DOHH2 (cell line): ENCODE data around the gene TUB.

Experiments used
- EZH2phosphoT487 ChIP-seq: fragments of 200-600 bp; sonication (generic); IDR thresholded peaks from 2 replicates; pipeline ENCODE4 v1.6.1; 2017; ENCODE audit warnings: borderline replicate concordance, mild to moderate bottlenecking, antibody characterized with exemption, low read length, moderate library complexity, mixed read lengths
- TF ChIP-seq, protein P1 (sequence below): fragments of 200-600 bp; sonication (generic); IDR thresholded peaks from one replicate; pipeline ENCODE4 v1.5.1; 2014; ENCODE audit warnings: antibody characterized with exemption, mild to moderate bottlenecking, low read depth, low read length; ENCODE audit not compliant: poor library complexity, severe bottlenecking

DNA sequence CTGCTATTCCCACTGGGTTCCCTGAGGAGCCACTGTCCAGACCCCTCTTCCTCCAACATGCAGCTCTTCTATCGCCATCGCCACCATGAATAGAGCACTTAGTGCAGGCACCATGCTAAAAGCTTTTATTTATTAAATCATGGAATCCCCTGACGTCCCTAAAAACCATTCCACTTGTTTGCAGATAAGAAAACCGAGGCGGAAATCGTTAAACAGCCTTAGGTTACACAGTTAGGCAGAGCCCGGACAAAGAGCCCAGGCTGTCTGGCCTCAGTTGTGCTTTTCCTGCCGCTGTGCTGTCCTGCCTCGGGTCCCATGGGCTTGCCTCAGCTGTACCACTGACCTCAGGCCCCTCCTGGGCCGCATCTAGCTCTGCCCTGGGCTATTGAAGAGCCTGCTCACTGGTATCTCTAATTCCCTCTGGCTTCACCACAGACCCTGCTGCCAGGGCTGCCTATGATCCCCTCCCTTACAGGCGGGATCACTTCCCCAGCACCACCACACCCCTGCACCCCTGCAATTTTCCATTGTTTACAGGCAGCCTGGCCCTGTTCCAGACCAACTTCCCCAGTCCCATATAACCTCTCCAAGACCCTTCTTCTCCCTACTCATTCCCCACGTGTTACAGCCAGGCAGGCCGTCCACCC is 13.0 kb upstream of the TUB start:
- TF ChIP-seq EZH2phosphoT487 = no peak
- TF ChIP-seq, protein P1, sequence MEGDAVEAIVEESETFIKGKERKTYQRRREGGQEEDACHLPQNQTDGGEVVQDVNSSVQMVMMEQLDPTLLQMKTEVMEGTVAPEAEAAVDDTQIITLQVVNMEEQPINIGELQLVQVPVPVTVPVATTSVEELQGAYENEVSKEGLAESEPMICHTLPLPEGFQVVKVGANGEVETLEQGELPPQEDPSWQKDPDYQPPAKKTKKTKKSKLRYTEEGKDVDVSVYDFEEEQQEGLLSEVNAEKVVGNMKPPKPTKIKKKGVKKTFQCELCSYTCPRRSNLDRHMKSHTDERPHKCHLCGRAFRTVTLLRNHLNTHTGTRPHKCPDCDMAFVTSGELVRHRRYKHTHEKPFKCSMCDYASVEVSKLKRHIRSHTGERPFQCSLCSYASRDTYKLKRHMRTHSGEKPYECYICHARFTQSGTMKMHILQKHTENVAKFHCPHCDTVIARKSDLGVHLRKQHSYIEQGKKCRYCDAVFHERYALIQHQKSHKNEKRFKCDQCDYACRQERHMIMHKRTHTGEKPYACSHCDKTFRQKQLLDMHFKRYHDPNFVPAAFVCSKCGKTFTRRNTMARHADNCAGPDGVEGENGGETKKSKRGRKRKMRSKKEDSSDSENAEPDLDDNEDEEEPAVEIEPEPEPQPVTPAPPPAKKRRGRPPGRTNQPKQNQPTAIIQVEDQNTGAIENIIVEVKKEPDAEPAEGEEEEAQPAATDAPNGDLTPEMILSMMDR = no peak
